ENCODE data around the gene ADGRG3.
"Not testable (repeated sequence)": the region's sequence is repeated elsewhere in the genome, so short reads cannot be mapped to it uniquely, and the experiment has no call there.

The ADGRG3 gene

DNA sequence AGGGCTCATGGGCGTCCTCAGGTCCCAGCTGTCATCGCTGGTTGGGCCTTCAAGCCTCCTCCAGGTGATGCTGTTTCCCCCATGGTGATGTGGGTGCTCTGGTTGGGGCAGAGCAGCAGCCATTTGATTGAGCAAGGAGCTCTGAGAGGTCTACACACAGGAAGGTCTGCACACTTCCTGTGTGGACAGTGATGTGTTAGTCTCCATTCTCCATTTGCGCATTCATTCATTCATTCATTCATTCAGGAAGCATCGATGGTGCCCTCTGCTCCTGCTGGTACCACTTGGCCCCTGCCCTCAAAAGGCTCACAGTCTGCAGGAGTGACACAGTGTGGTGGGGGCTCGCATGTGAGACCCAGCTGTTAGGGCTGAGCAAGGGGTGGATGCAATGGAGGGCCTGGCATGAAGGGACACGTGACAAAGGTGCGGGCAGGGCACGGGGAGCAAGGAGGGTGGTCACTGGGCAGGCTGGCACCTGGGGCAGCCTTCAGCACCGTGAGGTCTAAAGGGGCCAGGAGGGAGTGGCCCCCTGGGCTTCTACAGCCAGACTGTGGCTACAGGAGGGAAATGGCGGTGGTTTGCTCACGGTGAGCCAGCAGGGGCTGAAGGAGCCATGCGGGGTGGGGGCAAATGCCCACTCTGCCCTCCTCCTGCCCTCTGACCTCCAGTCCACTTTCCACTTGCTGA, 1.5 kb downstream of the ADGRG3 start:
- TF ChIP-seq EZH2 (IDR thresholded peaks at IDR 0.05; ENCODE audit: borderline replicate concordance, low read depth, low read length, severe bottlenecking), result no peak
- TF ChIP-seq, protein P1, sequence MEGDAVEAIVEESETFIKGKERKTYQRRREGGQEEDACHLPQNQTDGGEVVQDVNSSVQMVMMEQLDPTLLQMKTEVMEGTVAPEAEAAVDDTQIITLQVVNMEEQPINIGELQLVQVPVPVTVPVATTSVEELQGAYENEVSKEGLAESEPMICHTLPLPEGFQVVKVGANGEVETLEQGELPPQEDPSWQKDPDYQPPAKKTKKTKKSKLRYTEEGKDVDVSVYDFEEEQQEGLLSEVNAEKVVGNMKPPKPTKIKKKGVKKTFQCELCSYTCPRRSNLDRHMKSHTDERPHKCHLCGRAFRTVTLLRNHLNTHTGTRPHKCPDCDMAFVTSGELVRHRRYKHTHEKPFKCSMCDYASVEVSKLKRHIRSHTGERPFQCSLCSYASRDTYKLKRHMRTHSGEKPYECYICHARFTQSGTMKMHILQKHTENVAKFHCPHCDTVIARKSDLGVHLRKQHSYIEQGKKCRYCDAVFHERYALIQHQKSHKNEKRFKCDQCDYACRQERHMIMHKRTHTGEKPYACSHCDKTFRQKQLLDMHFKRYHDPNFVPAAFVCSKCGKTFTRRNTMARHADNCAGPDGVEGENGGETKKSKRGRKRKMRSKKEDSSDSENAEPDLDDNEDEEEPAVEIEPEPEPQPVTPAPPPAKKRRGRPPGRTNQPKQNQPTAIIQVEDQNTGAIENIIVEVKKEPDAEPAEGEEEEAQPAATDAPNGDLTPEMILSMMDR (IDR thresholded peaks at IDR 0.05; ENCODE audit: borderline replicate concordance, extremely low read depth, low read length, poor library complexity, severe bottlenecking), result no peak
- H3K9ac ChIP-seq (ENCODE audit: low read depth, low read length), result no peak overlapping the region
- peaks cover 14% of the 10 kb centered on the region for H3K27me3 ChIP-seq (ENCODE audit: insufficient read depth, low read length, poor library complexity)
- H4K20me1 ChIP-seq (ENCODE audit: insufficient read depth, low read length), result no peaks in the 10 kb centered on the region
- no peaks in the 10 kb centered on the region for H3K36me3 ChIP-seq (ENCODE audit: insufficient read depth, low read length)
- H3K4me2 ChIP-seq (ENCODE audit: insufficient read depth, low read length), result no peak overlapping the region
- 0 out of 3 replicates have a peak, but pooled peaks have one; percentile 12 for ATAC-seq (ENCODE audit: insufficient read depth, low read depth)
- H2AFZ ChIP-seq (ENCODE audit: low read depth, low read length), result no peak overlapping the region
- DNase-seq, result no peak
- H3K4me1 ChIP-seq (ENCODE audit: insufficient read depth, low read length), result no peaks in the 10 kb centered on the region
- H3K79me2 ChIP-seq (ENCODE audit: insufficient read depth, low read length), result no peaks in the 10 kb centered on the region
- H3K4me3 ChIP-seq (ENCODE audit: low read depth in 1 of 2, low read length in 2 of 2), result no peak overlapping the region
- no peak overlapping the region for H3K27ac ChIP-seq (ENCODE audit: low read length)
- H3K9me3 ChIP-seq (ENCODE audit: insufficient read depth, low read length, severe bottlenecking), result no peaks in the 10 kb centered on the region

DNA sequence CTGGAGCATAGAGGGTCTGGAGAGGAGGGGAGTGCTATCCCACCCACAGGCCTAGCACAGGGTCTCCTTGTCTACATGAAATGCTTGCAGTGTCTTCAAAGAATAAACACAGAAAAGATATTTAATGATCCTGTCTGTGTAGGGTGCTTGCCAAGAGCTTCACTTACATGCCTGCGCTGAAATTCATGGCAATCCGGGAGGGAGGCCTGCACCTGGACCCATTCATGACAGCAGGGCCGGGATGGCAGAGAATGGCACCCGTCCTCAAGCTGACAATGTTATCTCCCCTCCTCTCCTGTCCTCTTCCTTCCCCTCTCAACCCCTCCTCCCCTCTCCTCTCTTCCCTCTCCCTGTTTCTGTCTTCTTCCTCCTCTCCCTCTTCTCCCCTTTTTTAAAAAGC, 2.1 kb downstream of the ADGRG3 start:
- Histone ChIP-seq H3K9ac (ENCODE audit: low read depth, low read length) (no peak overlapping the region), H3K4me1 (ENCODE audit: insufficient read depth, low read length) (no peaks in the 10 kb centered on the region), H3K36me3 (ENCODE audit: insufficient read depth, low read length) (no peaks in the 10 kb centered on the region), H3K9me3 (ENCODE audit: insufficient read depth, low read length, severe bottlenecking) (no peaks in the 10 kb centered on the region), H3K4me2 (ENCODE audit: insufficient read depth, low read length) (no peak overlapping the region), H3K4me3 (ENCODE audit: low read depth in 1 of 2, low read length in 2 of 2) (no peak overlapping the region), H2AFZ (ENCODE audit: low read depth, low read length) (no peak overlapping the region), H3K27me3 (ENCODE audit: insufficient read depth, low read length, poor library complexity) (peaks cover 14% of the 10 kb centered on the region), H4K20me1 (ENCODE audit: insufficient read depth, low read length) (no peaks in the 10 kb centered on the region), H3K27ac (ENCODE audit: low read length) (no peak overlapping the region), H3K79me2 (ENCODE audit: insufficient read depth, low read length) (no peaks in the 10 kb centered on the region)
- DNase-seq (no peak), ATAC-seq (ENCODE audit: insufficient read depth, low read depth) (no peak)
- no peak for TF ChIP-seq EZH2 (IDR thresholded peaks at IDR 0.05; ENCODE audit: borderline replicate concordance, low read depth, low read length, severe bottlenecking)
- TF ChIP-seq, protein P1 (IDR thresholded peaks at IDR 0.05; ENCODE audit: borderline replicate concordance, extremely low read depth, low read length, poor library complexity, severe bottlenecking), result no peak

DNA sequence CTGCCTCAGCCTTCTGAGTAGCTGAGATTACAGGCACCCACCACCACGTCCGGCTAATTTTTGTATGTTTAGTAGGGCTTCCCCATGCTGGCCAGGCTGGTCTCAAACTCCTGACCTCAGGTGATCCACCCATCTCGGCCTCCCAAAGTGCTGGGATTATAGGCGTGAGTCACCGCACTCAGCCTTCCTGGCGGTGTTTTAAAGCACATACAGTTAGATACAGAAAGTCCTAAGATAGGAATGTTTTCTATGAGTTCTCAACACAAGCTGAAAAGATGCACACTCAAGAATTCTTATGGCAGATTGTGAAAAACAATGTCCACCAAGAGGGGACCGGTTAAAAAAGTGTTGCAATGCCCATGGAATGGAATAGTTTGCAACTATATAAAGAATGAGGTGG, 3.3 kb downstream of the ADGRG3 start:
- H2AFZ ChIP-seq (ENCODE audit: low read depth, low read length); H3K9ac ChIP-seq (ENCODE audit: low read depth, low read length); ATAC-seq (ENCODE audit: insufficient read depth, low read depth); H4K20me1 ChIP-seq (ENCODE audit: insufficient read depth, low read length); H3K9me3 ChIP-seq (ENCODE audit: insufficient read depth, low read length, severe bottlenecking); H3K4me1 ChIP-seq (ENCODE audit: insufficient read depth, low read length); H3K79me2 ChIP-seq (ENCODE audit: insufficient read depth, low read length); H3K4me2 ChIP-seq (ENCODE audit: insufficient read depth, low read length); H3K4me3 ChIP-seq (ENCODE audit: low read depth in 1 of 2, low read length in 2 of 2); H3K36me3 ChIP-seq (ENCODE audit: insufficient read depth, low read length); H3K27ac ChIP-seq (ENCODE audit: low read length); DNase-seq: not testable (repeated sequence)
- H3K27me3 ChIP-seq (ENCODE audit: insufficient read depth, low read length, poor library complexity), result peaks cover 14% of the 10 kb centered on the region

DNA sequence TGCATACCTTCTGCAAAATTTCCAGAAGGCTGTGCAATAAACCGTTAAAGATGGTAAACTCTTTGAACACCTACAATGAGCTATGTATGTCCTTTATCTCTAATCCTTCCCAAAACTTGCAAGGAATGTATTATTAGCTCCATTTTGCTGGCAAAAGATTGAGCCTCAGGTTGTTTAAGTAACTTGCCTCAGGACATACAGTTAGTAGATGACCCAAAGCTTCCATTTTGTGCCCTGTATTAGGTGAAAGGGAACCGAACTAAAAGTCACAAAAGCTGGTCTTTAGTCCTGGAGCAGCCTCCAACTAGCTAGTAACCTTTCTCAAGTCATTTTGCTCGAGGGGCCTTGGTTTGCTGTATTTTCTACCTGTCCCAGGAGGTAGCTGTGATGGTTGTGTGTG, 4.3 kb downstream of the ADGRG3 start:
- no peak overlapping the region for H3K9ac ChIP-seq (ENCODE audit: low read depth, low read length)
- peaks cover 14% of the 10 kb centered on the region for H3K27me3 ChIP-seq (ENCODE audit: insufficient read depth, low read length, poor library complexity)
- H3K4me2 ChIP-seq (ENCODE audit: insufficient read depth, low read length), result no peak overlapping the region
- no peak for DNase-seq
- no peak overlapping the region for H3K27ac ChIP-seq (ENCODE audit: low read length)
- H3K36me3 ChIP-seq (ENCODE audit: insufficient read depth, low read length), result no peaks in the 10 kb centered on the region
- ATAC-seq (ENCODE audit: insufficient read depth, low read depth), result no peak
- no peaks in the 10 kb centered on the region for H3K79me2 ChIP-seq (ENCODE audit: insufficient read depth, low read length)
- no peak for TF ChIP-seq EZH2 (IDR thresholded peaks at IDR 0.05; ENCODE audit: borderline replicate concordance, low read depth, low read length, severe bottlenecking)
- TF ChIP-seq, protein P1 (IDR thresholded peaks at IDR 0.05; ENCODE audit: borderline replicate concordance, extremely low read depth, low read length, poor library complexity, severe bottlenecking), result no peak
- H3K9me3 ChIP-seq (ENCODE audit: insufficient read depth, low read length, severe bottlenecking), result no peaks in the 10 kb centered on the region
- no peaks in the 10 kb centered on the region for H3K4me1 ChIP-seq (ENCODE audit: insufficient read depth, low read length)
- H3K4me3 ChIP-seq (ENCODE audit: low read depth in 1 of 2, low read length in 2 of 2), result no peak overlapping the region
- no peaks in the 10 kb centered on the region for H4K20me1 ChIP-seq (ENCODE audit: insufficient read depth, low read length)
- H2AFZ ChIP-seq (ENCODE audit: low read depth, low read length), result no peak overlapping the region
